K562 (cell line): ENCODE data around the gene TMEM131L. TPM values are rescaled to one million over a fixed set of nuclear protein-coding genes. Genes with fewer than 3 reads are reported as not detected.
A peak's percentile ranks its signal among the peaks of the same experiment; 100 is the strongest.

ENCODE experiments used
- ATAC-seq: fragments of 200-7000 bp; cut with Tn5 transposase; 3 replicates; pipeline ENCODE4 v1.9.1; 2020; ENCODE audit warnings: moderate library complexity
- BruUV-seq: library from RNA; stranded (reverse); fragments of 400-500 nt; replicated peaks from 2 replicates; lab custom pipeline; 2021; lab: Mats Ljungman, UMichigan
- CTCF ChIA-PET: fragments of 300-600 bp; formaldehyde crosslinking; extraction: SDS; loops from one replicate; lab custom pipeline; 2021; ENCODE audit warnings: low intra/inter-chr PET ratio; lab: Yijun Ruan, JAX
- POLR2A ChIA-PET: fragments of 300-600, 350-650 bp; sonication (Branson Sonifier 250); formaldehyde crosslinking; extraction: SDS; loops from one replicate; lab custom pipeline; 2021; ENCODE audit warnings: antibody characterized with exemption, inconsistent platforms; lab: Yijun Ruan, JAX
- DNase-seq, 4 experiments: peaks; one replicate each; pipeline versions ENCODE4 v3.0.0 to v3.0.0-alpha.2; 2011 to 2018; ENCODE audit warnings: low spot score in 3 of 4, mixed read lengths in 3 of 4; ENCODE audit errors: extremely low read depth in 1 of 4
- FAIRE-seq: peaks from 2 replicates; lab custom pipeline; 2011; peaks lifted over from hg19 to GRCh38; lab: Jason Lieb, UNC
- H2AFZ ChIP-seq: 2 replicates; pipeline ENCODE4 v1.6.0; 2011; ENCODE audit warnings: low read depth, low read length, control low read depth, inconsistent platforms
- H3K27ac ChIP-seq: fragments of 200-600 bp; 3 replicates; pipeline ENCODE4 v1.8.0; 2011; ENCODE audit warnings: low read depth, mild to moderate bottlenecking, control low read depth, inconsistent platforms, low read length, moderate library complexity, mixed read lengths; ENCODE audit errors: extremely low read depth
- H3K27me3 ChIP-seq, 2 experiments: fragments of 300-600 bp in 1 of 2; 2 replicates in 1 of 2; 3 replicates in 1 of 2; pipeline versions ENCODE4 v1.6.0 to v1.8.0; 2011; ENCODE audit warnings: inconsistent platforms in 2 of 2, low read length in 2 of 2, mild to moderate bottlenecking in 1 of 2, mixed read lengths in 1 of 2, moderate library complexity in 1 of 2; ENCODE audit not compliant: control insufficient read depth in 2 of 2, insufficient read depth in 2 of 2
- H3K36me3 ChIP-seq: fragments of 300-600 bp; 3 replicates; pipeline ENCODE4 v1.8.0; 2011; ENCODE audit warnings: mild to moderate bottlenecking, low read length, inconsistent platforms; ENCODE audit not compliant: control insufficient read depth, insufficient read depth
- H3K4me1 ChIP-seq, 2 experiments: fragments of 200-600 bp in 1 of 2; replicated peaks in 1 of 2; 2 replicates in 1 of 2; 3 replicates in 1 of 2; pipeline versions ENCODE4 v1.5.1 to v1.8.0; 2011; ENCODE audit warnings: inconsistent platforms in 2 of 2, low read length in 2 of 2, mild to moderate bottlenecking in 1 of 2, mixed read lengths in 1 of 2, moderate library complexity in 1 of 2; ENCODE audit not compliant: control insufficient read depth in 2 of 2, insufficient read depth in 2 of 2
- H3K4me2 ChIP-seq: 2 replicates; pipeline ENCODE4 v1.6.1; 2011; ENCODE audit warnings: low read length, control low read depth, inconsistent platforms, mixed read lengths; ENCODE audit not compliant: insufficient read depth
- H3K4me3 ChIP-seq: fragments of 200-600 bp; sonication (generic), shearing (Covaris generic); 2 replicates; pipeline ENCODE4 v1.5.1; 2016; ENCODE audit warnings: control low read depth, inconsistent platforms
- H3K79me2 ChIP-seq: fragments of 200-600 bp; 3 replicates; pipeline ENCODE4 v1.8.0; 2011; ENCODE audit warnings: low read length, inconsistent platforms; ENCODE audit not compliant: control insufficient read depth, insufficient read depth
- H3K9ac ChIP-seq, 2 experiments: 2 replicates each; pipeline versions ENCODE4 v1.6.0 to v1.6.1; 2011; ENCODE audit warnings: low read depth in 2 of 2, low read length in 2 of 2, control low read depth in 1 of 2, inconsistent platforms in 1 of 2, mild to moderate bottlenecking in 1 of 2, mixed read lengths in 1 of 2; ENCODE audit not compliant: insufficient read depth in 1 of 2
- H3K9me1 ChIP-seq: one replicate; pipeline ENCODE4 v1.6.0; 2011; ENCODE audit warnings: inconsistent platforms, mild to moderate bottlenecking, low read length, moderate library complexity; ENCODE audit not compliant: control insufficient read depth, insufficient read depth
- H3K9me3 ChIP-seq: replicated peaks from 2 replicates; pipeline ENCODE4 v1.5.1; 2011; ENCODE audit warnings: low read depth, low read length, inconsistent platforms; ENCODE audit not compliant: control insufficient read depth, insufficient read depth
- H4K20me1 ChIP-seq: replicated peaks from 2 replicates; pipeline ENCODE4 v1.6.1; 2011; ENCODE audit warnings: low read length, inconsistent platforms, mixed read lengths; ENCODE audit not compliant: control insufficient read depth, insufficient read depth
- ETS2 ChIP-seq: IDR thresholded peaks from 2 replicates; pipeline ENCODE4 v1.6.1; 2016; ENCODE audit warnings: borderline replicate concordance, missing genetic modification characterization, mild to moderate bottlenecking, moderate library complexity, missing compliant biosample characterization; ENCODE audit not compliant: poor library complexity, severe bottlenecking
- FOXO4 ChIP-seq: fragments of 450-650 bp; formaldehyde crosslinking; IDR thresholded peaks from 2 replicates; pipeline ENCODE4 v1.4.0; 2020; ENCODE audit warnings: mild to moderate bottlenecking, moderate library complexity
- KDM5B ChIP-seq: fragments of 200-600 bp; sonication (generic); IDR thresholded peaks from 2 replicates; pipeline ENCODE4 v1.6.1; 2012; ENCODE audit warnings: low read depth, mild to moderate bottlenecking, moderate library complexity, low read length, control low read depth, inconsistent platforms; ENCODE audit not compliant: insufficient replicate concordance
- MXI1 ChIP-seq: IDR thresholded peaks from 2 replicates; pipeline ENCODE4 v1.6.1; 2011; ENCODE audit warnings: low read depth, mild to moderate bottlenecking, improper control_type of control experiment, low read length
- MYNN ChIP-seq, 2 experiments: sonication (generic); formaldehyde crosslinking in 1 of 2; IDR thresholded peaks; 2 replicates each; pipeline versions ENCODE4 v1.5.0 to v1.6.1; 2016 to 2020; ENCODE audit warnings: antibody characterized with exemption in 1 of 2, missing genetic modification reagents in 1 of 2
- ZNF408 ChIP-seq: fragments of 250-450 bp; sonication (Bioruptor Pico); IDR thresholded peaks from 2 replicates; pipeline ENCODE4 v1.4.0; 2020; ENCODE audit warnings: low read depth, mild to moderate bottlenecking, moderate library complexity
- WGBS: fragments of 100-300 bp; shearing (Covaris generic); methylation state at CpG from one replicate; pipeline ENCODE4 v1.1.6; 2016; ENCODE audit warnings: low coverage, mixed read lengths; ENCODE audit not compliant: insufficient coverage; ENCODE audit errors: missing lambda C conversion rate; 5-methylcytosine and 5-hydroxymethylcytosine counted together
- in situ Hi-C: fragments of 300-500 bp; cut with MboI; formaldehyde crosslinking; loops from 4 replicates; pipeline ENCODE4 v1.15.0; 2018; ENCODE audit warnings: inconsistent platforms, mixed read lengths
- intact Hi-C: fragments of 100-400 bp; cut with micrococcal nuclease; formaldehyde crosslinking; loops from 2 replicates; pipeline ENCODE4 v1.14.2; 2022
- polyA plus RNA-seq, 8 experiments: library from polyadenylated mRNA; depleted of rRNA in 4 of 8; stranded (reverse) in 5 of 8; unstranded in 3 of 8; fragments of >200 nt; fragmentation: Nextera tagmentation in 2 of 8; fragmentation: Illumina TruSeq in 1 of 8; extraction: Ambion mirVana in 2 of 8; extraction: Trizol in 1 of 8; gene quantifications; 2 replicates each; pipeline versions ENCODE4 v1.2.1 to v1.2.3, GENCODE V29; 2011 to 2014; ENCODE audit warnings: inconsistent platforms in 1 of 8, missing spikeins in 1 of 8
- total RNA-seq, 7 experiments: library from RNA; depleted of rRNA in 6 of 7; stranded (reverse); fragments of >200 nt in 6 of 7; fragmentation: Illumina TruSeq in 2 of 7; extraction: Trizol in 2 of 7; gene quantifications; 2 replicates each; pipeline versions ENCODE4 v1.2.1 to v1.2.3, GENCODE V29; 2011 to 2021; ENCODE audit warnings: low replicate concordance in 1 of 7
- TF ChIP-seq, protein P1 (sequence below): fragments of 250-450 bp; sonication (Bioruptor Pico); IDR thresholded peaks from 2 replicates; pipeline ENCODE4 v1.8.0; 2022; ENCODE audit warnings: inconsistent platforms, mild to moderate bottlenecking, moderate library complexity, borderline replicate concordance

Gene TMEM131L
- total and polyA plus RNA-seq, 9 of the 15 experiments (the other 6 are each of a cell fraction or from before 2014, with no cell fraction given) = 1.2 to 20.8 (median 12.9) TPM

GRCh38 chr4:153620352-153620751 is 154.2 kb downstream of the TMEM131L start (continued):
- TF ChIP-seq, protein P1, sequence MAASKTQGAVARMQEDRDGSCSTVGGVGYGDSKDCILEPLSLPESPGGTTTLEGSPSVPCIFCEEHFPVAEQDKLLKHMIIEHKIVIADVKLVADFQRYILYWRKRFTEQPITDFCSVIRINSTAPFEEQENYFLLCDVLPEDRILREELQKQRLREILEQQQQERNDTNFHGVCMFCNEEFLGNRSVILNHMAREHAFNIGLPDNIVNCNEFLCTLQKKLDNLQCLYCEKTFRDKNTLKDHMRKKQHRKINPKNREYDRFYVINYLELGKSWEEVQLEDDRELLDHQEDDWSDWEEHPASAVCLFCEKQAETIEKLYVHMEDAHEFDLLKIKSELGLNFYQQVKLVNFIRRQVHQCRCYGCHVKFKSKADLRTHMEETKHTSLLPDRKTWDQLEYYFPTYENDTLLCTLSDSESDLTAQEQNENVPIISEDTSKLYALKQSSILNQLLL (CRISPR knock-in tag) = no peak

DNA sequence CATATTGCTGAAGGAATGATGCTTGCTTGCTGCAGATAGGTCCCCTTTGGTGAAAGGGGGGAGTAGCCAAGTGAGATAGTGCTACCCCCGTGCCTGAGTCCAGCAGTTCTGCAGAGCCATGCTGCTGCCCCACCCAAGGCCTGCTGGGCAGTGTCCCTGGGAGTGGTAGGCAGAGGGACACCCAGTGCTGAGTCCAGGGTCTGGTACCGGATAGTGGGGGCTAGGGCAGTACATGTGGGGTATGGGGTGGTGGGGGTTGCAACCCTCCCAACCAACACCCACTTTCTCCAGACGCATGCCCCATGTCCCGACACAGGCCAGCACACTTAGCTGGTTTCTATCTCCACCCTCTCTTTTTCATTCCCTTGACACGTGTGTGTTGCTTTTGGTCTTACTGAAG is 155.9 kb downstream of the TMEM131L start:
- H3K79me2 ChIP-seq = no peaks in the 10 kb centered on the region
- ChIA-PET CTCF (no interaction called here), POLR2A (no interaction called here)
- no TSS peak for BruUV-seq
- H4K20me1 ChIP-seq = no peaks in the 10 kb centered on the region
- H3K4me1 ChIP-seq = no peaks in the 10 kb centered on the region
- intact Hi-C loops (no loop called here), in situ Hi-C loops (no loop called here)
- no peaks in the 10 kb centered on the region for H3K27me3 ChIP-seq
- TF ChIP-seq MYNN (IDR thresholded peaks at IDR 0.05) (no peak), MYNN (CRISPR knock-in tag; IDR thresholded peaks at IDR 0.05) (no peak), ZNF408 (CRISPR knock-in tag) (no peak), FOXO4 (no peak), ETS2 (tag) (no peak), MXI1 (no peak), KDM5B (no peak)
- no peaks in the 10 kb centered on the region for H3K9me3 ChIP-seq
- FAIRE-seq (no peak), DNase-seq (no peak), ATAC-seq (no peak)
- H2AFZ ChIP-seq = no peak overlapping the region
- H3K9ac ChIP-seq = 0 out of 4 replicates have a peak overlapping the region, but pooled peaks of 1 of the 2 experiments have one; percentile 12
- no peak overlapping the region for H3K4me3 ChIP-seq
- 92% methylated on average over 5 of the region's 5 CpGs for WGBS
- no peak overlapping the region for H3K27ac ChIP-seq
- peaks cover 87% of the 10 kb centered on the region for H3K36me3 ChIP-seq
- no peak overlapping the region for H3K4me2 ChIP-seq
- H3K9me1 ChIP-seq = peaks cover 3% of the 10 kb centered on the region
